ENCODE measurements around the gene EIF4G3.
"Not testable (repeated sequence)": the region's sequence is repeated elsewhere in the genome, so short reads cannot be mapped to it uniquely, and the experiment has no call there.

Gene EIF4G3

DNA sequence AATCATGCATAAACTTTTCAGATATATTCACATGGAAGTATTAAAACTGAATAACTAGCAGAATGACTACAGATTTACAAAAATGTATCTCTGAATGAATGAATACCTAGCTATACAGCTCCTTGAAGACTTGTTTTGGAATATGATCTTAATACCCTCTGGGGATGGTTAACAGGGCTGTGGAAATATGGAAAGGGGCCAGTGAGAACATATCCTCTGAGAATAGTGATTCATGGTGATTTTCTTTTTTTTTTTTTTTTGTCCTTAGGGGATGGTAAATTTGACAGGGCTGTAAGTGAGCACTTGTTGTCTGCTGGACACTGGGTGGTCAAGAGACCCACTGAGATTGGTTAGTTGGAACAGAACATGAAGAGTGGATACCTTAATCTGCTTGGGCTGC is 308.9 kb downstream of the EIF4G3 start:
- DNase-seq = no peak

DNA sequence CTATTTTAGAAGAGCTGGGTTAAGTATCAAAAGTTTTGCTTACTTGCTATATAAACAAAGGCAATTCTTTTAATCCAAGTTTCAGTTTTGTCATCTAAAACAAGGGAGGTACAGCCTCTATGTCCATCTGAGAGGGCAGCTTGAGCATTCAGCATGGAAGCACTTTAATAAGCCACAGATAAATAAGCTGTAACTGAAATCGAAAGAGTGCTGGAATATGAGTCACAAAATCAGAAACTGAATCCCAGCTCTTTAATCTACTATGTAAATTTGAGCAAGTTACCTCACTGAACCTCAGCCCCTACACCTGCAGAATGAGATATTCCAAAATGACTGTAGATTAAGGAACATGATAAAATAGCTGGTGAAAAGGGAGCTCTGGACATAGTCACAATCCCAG is 309.6 kb downstream of the EIF4G3 start:
- no peak for DNase-seq

DNA sequence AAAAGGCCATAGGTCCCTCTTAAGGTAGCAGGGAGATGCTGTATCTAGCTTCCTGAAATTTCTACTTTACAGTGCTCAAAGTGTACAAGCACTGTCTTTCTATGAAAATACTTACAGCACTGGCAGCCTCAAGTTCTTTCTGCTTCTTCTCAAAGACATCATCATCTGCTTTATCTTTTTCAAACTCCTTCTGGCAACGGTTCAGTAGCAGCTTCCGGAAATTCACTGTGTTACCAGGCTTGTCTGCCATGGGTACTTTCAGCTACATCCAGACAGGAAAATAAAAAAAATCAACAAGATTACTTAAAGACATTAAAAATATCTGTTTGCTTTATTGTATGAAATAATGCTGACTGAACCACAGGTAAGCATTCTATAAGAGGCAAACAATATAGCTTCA is 311.7 kb downstream of the EIF4G3 start:
- DNase-seq = no peak

DNA sequence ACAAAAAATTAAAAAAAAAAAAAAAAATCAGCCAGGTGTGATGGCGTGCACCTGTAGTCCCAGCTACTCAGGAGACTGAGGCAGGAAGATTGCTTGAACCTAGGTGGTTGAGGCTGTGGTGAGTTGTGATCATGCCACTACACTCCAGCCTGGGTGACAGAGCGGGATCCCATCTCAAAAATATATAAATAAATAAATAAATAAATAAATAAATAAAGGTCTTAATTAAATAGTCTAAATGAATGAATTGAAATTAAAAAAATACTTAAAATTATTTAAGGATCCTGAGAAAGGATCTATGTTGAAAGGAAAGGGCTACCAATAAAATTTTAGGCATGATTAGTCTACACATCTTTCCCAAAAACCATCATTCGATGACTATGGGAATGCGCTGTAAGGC is 322.2 kb downstream of the EIF4G3 start:
- DNase-seq = no peak

DNA sequence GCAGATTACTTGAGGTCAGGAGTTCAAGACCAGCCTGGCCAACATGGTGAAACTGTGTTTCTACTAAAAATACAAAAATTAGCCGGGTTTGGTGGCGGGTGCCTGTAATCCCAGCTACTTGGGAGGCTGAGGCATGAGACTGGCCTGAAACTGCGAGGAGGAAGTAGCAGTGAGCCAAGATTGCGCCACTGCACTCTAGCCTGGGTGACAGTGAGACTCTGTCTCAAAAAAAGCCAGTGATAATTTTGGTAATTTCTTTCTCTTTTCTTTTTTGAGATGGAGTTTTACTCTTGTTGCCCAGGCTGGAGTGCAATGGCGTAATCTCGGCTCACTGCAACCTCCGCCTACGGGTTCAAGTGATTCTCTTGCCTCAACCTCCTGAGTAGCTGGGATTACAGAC is 324.9 kb downstream of the EIF4G3 start:
- DNase-seq = not testable (repeated sequence)

DNA sequence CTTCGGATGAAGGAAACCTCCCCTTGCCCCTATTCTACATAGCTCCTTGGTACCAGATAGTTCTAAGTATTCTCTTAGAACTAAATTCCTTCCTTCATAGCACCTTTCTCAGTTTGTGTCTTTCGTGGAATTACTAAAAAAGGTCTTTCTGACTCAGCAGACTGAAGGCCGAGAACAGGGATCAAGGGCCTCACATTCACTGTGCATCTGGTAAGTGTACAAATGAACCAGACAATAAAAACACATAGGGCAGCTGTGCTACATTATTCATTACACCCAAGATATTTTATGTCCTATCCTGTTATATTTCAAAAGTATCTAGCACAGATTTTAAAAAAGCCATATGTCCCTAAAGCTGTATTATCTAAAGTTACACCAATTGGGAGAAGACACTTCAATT is 326.7 kb downstream of the EIF4G3 start:
- DNase-seq = no peak

DNA sequence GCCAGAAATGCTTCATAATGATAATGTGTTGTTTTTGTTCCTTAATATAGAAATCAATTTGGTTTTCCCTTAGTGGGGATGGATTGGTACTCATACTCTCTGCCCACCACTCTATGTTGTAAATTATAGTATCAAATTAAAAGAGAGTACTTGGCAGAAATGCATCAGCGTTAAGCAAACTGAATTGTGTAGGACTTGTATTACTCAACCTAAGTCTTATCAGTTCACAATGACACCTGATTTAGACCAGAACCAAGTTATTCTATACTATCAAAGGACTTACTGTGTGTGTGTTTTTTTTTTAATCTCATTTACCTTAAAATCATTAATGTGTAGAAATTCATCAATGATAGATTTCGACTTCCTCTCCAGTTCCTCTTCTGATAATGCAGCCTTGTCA is 327.6 kb downstream of the EIF4G3 start:
- DNase-seq = no peak

DNA sequence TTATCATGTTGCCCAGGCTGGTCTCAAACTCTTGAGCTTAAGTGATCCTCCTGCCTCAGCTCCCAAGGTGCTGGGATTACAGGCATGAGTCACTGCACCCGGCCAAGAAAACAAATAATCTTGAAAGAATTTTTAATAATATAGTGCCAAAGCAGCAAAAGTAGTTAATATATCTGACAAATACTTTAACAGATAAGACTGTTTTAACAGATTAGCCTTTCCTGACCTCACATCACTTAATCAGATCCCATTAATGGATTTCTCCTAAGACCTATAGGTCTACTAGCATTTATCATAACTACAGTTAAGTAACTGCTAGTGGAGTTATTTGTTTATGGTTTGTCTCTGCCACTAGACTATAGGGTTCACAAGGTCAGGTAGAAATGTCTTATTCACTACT is 328.5 kb downstream of the EIF4G3 start:
- no peak for DNase-seq

DNA sequence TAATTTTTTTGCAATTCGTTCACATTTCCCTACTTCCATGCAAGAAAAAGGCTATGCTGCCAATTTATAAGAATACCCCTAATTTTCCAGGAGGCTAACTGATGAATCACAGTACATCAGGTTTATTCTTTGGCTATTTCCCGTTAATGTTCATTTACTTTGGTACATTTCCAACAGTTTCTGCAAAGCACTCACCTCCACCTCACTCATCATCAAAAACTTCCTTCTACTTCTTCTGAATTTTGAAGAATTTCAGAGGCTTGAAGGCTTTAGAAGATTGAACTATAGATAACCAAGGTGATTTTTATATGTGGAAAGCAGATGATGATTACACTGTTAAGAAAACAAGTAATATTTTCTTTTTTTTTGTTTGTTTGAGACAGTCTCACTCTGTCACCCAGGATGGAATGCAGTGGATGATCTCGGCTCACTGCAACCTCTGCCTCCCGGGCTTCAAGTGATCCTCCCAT is 329.1 kb downstream of the EIF4G3 start:
- no peak for DNase-seq

DNA sequence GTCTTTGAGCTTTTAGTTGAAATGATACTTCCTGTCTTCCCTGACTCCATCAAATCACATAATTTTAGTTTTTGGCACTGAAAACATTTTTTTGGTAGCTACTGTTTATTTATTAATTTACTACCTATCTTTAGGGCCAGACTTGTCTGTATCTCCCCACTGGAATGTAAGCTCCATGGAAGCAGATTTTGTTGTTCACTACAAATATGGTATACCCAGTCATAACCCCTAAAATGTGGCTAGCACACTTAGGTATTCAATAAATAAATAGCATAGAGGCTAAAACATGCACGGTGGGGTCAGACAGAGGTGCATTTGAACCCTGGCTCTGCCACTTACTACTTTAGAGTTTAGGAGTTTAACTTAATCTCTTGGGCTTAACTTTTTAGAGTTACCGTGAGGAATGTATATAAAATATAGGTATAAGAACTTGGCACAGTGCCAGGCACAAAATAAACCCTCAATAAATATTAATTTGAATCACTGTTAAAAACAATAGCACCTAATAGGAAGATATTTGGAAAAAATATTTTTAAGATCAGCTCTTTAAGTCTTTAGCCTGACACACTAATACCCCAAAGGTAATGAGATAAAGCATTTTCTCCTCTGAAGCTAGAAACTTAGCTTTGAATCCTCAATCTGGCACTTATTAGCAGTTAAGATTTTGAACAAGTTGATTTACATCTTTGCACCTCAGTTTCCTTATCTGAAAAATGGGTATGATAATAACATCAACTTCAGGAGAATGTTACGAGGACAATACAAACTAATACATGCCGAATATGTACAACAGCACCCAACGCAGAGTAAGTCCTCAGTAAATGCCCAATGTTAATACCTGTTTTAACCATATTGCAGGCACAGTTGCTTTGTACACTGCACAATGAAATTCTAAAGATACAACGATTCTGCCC is 330.0 kb downstream of the EIF4G3 start:
- no peak for DNase-seq

DNA sequence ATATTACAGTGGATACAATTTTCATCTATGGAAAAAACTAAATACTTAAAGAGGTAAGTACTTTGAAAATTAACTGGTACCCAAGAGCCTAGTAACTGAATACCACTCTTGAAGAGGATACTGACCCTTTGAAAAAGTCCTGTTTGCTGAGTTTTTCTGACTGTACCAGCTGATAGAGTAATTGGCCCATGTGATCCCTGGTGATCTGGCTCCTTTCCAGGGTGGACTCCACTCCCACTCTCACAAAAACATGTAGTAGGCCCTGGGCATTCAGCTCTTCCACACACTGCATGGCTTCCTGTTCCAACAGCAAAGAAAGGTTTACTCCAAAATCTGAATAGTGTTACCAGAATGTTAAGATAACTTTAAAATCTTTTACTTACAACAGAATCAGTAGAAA is 336.0 kb downstream of the EIF4G3 start:
- DNase-seq = no peak

DNA sequence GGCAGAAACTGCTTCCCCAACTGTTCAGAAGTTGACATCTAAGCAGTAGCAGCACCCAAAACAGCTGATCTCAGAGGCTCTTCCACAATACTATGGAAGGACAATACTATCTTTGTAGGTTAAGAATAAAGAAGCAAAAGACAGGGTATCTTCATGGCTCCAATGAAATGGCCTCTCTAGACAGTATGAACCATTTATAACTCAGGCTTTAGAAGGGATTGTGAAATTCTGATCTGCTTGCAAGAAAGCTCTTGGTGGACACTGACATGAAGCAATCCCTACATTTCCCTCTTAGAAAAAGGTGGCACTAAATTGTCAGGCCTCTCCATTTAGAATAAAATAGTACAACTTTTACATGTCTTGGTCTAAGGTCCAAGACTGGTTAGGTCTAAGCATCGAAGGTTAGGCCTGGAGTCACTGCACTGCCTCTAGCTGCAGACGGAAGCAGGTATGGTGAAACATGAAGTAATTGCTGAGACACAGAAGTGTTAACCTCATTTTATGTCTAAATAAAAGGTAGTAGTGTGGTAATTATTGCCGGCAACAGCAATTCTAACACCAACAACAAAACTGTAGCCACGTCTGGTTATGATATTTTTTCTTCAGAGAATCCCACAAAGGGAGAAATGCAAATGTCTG is 339.0 kb downstream of the EIF4G3 start:
- DNase-seq = no peak

DNA sequence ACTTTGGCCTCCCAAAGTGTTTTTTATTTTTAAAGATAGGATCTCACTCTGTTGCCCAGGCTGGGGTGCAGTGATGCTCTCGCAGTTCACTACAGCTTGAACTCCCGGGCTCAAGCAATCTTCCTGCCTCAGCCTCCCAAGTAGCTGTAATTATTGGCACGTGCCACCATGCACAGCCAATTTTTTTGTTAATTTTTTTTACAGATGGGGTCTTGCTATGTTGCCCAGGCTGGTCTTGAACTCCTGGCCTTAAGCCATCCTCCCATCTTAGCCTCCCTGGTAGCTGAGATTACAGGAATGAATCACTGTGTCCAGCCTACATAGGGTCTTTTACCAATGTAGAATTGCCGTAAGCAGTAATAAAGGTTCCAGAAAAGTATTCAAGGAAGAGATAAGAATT is 340.5 kb downstream of the EIF4G3 start:
- no peak for DNase-seq

DNA sequence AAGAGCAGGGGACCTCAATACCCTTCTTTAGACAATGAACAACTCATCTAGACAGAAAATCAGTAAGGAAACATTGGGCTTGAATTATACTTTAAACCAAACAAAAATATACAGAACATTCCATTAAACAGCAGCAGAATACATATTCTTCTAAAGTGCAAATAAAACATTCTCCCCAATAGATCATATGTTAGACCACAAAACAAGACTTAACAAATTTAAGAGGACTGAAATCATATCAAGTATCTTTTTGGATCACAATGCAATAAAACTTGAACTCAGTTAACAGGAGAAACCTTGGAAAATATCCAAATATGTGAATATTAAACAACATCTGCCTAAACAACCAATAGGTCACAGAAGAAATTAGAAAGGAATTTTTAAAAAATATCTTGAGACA is 341.9 kb downstream of the EIF4G3 start:
- DNase-seq = no peak

DNA sequence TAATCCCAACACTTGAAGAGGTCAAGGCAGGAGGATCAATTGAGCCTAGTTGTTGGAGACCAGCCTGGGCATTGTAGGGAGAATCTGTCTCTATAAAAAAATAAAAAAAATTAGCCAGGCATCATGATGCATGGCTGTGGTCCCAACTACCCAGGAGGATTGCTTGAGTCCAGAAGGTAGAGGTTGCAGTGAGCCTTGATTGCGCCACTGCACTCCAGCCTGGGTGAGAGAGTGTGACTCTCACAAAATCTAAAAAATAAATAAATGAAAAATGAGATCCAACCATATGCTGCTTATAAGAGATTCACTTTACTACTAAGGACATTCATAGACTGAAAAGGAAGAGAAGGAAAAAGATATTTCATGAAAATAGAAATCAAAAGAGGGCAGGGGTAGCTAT is 342.5 kb downstream of the EIF4G3 start:
- DNase-seq = no peak

DNA sequence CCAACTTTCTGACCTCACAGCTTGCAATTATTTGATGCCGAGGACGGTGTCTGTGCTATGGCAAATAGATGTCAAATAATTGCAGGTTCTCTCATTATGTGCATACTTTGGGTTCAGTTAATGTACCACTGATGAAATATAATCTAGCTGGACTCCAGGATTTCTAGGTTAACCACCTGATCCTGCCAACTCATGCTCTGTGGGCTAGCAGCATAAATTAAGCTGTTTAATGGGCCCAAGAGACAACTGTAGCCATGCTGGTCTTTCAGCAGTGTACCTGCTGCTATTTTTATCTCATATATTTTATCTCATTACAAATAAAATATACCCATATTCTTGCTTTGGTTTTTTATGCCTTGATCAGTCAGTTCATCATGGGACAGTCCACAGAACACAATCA is 346.3 kb downstream of the EIF4G3 start:
- DNase-seq = no peak

DNA sequence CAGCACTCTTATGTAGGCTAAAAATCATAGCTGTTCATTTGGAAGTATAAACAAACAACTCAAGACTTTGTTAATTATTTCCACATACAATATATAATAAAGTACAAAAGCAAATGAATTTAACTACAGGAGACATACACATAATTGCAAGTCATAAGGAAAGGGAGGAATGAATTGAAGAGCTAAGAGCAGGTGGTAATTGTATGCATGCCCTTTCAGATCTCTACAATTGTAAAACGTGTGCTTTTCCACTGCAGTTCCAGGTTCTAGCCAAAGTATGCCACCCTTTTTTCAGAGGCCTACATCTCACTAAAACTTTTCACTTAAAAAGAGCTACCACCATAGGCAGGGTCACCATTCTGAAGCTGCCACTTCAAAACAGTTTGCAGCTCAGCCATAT is 346.8 kb downstream of the EIF4G3 start:
- DNase-seq = no peak

DNA sequence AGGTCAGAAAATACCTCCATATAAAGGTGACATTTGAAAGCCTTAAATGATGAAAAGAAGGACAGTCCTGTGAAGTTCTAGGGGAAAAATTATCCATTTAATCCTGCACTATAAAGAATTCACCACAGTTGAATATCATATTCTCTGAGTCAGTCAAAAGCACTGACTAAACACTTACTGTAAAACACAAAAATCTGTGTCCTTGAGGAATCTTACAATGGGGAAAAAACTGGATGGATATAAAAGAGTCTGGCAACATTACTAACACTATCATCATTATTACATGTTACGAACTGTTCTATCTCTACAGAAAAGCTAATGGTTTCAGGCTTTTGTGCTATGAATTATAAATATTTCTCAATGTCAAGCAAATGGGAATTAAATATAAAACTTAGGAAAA is 347.2 kb downstream of the EIF4G3 start:
- no peak for DNase-seq

DNA sequence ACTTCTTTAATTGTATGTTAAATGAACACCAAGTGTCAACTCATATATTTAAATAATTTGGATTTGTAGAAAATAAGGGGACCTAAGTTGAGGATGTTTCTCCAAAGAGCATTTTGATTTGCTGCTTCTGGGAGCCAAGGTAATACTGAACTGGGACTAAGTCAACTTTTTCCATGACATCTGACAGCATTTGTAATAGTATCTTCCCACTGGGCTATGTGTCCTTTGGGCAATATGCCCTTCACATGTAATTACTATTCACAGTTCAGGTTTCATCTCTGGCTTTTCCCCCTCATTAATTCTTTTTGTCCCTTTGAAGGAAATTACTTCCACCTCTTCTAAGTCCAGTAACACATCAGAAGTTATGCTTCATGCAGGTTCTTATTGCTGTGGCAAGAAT is 352.9 kb downstream of the EIF4G3 start:
- DNase-seq = no peak

DNA sequence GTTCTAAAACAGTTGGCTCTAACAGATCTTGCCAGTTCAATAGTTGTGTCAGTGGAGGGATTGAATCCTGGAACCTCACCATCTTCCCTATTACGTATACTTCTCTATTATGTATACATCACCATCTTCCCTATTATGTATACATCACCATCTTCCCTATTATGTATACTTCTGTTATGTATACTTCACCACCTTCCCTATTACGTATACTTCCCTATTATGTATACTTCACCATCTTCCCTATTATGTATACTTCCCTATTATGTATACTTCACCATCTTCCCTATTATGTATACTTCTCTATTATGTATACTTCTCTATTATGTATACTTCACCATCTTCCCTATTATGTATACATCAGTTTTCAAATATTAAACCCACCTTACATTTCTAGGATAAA is 355.2 kb downstream of the EIF4G3 start:
- DNase-seq = no peak

DNA sequence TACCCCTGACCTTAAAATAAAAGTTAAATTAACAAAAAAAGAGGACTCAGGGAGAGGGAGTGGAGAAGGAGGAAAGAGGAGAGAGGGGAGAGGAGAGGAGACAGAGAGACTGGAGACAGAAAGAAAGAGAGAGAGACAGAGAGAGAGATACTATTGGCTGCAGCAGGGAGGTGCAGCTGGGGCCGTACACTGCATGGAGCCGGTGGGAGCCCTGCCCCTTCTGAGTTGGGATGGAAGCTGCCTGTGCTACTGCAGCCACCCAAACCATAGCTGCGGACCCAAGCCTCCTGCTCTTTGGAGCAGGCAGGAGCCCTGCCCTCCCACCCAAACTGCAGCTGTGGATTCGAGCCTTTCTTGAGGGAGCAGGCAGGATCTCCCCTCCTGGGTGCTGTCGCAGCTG is 356.9 kb downstream of the EIF4G3 start:
- DNase-seq = no peak

DNA sequence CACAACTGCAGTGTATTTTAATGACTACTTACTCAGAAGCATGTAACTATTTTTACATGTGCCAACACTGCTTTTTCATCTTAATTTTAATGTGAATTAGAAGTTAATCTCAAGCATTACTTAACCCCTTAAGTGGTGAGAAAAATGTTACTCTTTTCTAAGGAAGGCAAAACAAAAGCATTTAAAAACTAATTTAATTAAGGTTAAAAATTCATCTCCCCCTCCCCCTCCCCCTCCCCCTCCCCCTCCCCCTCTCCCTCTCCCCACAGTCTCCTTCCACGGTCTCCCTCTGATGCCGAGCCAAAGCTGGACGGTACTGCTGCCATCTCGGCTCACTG is 362.2 kb downstream of the EIF4G3 start:
- no peak for DNase-seq

DNA sequence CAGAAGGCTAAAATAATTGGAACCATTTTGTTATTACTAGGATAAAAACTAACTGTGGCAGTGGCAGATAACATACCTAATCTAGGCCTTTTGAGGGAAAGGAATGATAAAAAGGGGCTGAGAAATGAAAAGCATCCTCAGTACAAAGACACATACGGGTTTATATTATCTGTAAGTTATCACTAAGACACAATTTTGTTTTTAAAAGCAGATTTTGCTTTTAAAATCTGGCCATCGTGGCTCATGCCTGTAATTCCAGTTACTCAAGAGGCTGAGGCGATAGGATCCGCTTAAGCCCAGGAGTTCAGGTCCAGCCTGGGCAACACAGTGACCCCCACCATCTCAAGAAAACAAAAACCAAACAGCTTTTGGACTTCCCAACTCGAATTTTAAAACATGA is 364.8 kb downstream of the EIF4G3 start:
- DNase-seq = no peak

DNA sequence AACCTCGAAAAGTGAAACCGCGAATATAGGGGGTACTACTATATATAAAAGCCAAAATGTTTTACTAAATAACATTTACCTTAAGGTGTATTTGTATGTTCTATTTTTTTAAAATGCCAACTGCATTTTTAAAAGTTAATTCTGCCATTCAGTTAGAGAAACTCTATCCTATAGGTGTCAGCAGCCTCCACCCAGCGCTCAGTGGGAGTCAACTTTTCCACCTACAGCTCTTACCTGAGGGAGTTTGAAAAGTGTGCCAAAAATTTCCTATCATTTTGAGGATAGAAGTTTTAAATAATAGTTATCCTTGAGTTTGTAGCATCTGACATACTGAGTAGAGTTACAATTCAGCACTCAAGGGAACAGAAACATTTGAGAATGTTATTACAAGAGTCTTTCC is 383.5 kb downstream of the EIF4G3 start:
- no peak for DNase-seq

DNA sequence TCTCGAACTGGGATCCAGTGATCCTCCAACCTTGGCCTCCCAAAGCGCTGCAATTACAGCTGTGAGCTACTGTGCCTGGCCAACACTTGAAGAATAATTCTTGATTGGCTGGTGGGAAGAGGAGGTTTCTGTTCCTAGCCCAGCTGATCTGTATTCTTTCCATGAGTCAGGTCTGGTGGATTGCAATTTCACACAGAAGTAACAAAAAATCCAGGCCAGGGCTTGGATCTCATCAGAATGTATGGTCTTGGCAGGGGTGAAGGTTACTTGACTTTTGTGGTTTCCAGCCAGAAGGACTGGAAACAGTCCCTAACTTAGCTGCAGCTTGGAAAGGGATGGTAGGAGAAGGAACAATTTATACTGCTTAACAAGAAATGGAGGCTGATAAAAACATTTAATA is 384.5 kb downstream of the EIF4G3 start:
- no peak for DNase-seq
